ENCODE results near the gene CMIP.

Gene CMIP

GRCh38 chr16:81499576-81500380 is 55.2 kb downstream of the CMIP start:
- Histone ChIP-seq H3K4me3 (ENCODE audit: low read depth, low read length) (no peak overlapping the region), H3K79me2 (ENCODE audit: control insufficient read depth, insufficient read depth, low read length, unreplicated experiment) (peaks cover 3% of the 10 kb centered on the region), H3K36me3 (ENCODE audit: insufficient read depth, low read length) (no peaks in the 10 kb centered on the region), H3K27me3 (ENCODE audit: insufficient read depth, low read length) (no peaks in the 10 kb centered on the region), H2AFZ (ENCODE audit: low read length, unreplicated experiment) (no peak overlapping the region), H3K27ac (ENCODE audit: low read depth, low read length) (no peak overlapping the region), H3K4me1 (ENCODE audit: control insufficient read depth, insufficient read depth, low read length, unreplicated experiment) (no peaks in the 10 kb centered on the region)

- Histone ChIP-seq H3K79me2 (ENCODE audit: control insufficient read depth, insufficient read depth, low read length, unreplicated experiment) (peaks cover 3% of the 10 kb centered on the region), H3K27ac (ENCODE audit: low read depth, low read length) (no peak overlapping the region), H3K27me3 (ENCODE audit: insufficient read depth, low read length) (no peaks in the 10 kb centered on the region), H3K36me3 (ENCODE audit: insufficient read depth, low read length) (no peaks in the 10 kb centered on the region), H3K4me1 (ENCODE audit: control insufficient read depth, insufficient read depth, low read length, unreplicated experiment) (no peaks in the 10 kb centered on the region), H3K4me3 (ENCODE audit: low read depth, low read length) (no peak overlapping the region), H2AFZ (ENCODE audit: low read length, unreplicated experiment) (no peak overlapping the region)
Measured at GRCh38 chr16:81500833-81501521, 56.4 kb downstream of the CMIP start.

GRCh38 chr16:81502396-81503070 is 57.9 kb downstream of the CMIP start:
- H3K27me3 ChIP-seq (ENCODE audit: insufficient read depth, low read length) = no peaks in the 10 kb centered on the region
- H3K4me3 ChIP-seq (ENCODE audit: low read depth, low read length) = no peak overlapping the region
- H3K36me3 ChIP-seq (ENCODE audit: insufficient read depth, low read length) = no peaks in the 10 kb centered on the region
- H3K4me1 ChIP-seq (ENCODE audit: control insufficient read depth, insufficient read depth, low read length, unreplicated experiment) = no peaks in the 10 kb centered on the region
- H3K27ac ChIP-seq (ENCODE audit: low read depth, low read length) = no peak overlapping the region
- no peak overlapping the region for H2AFZ ChIP-seq (ENCODE audit: low read length, unreplicated experiment)
- H3K79me2 ChIP-seq (ENCODE audit: control insufficient read depth, insufficient read depth, low read length, unreplicated experiment) = peaks cover 3% of the 10 kb centered on the region

- Histone ChIP-seq H3K27me3 (ENCODE audit: insufficient read depth, low read length) (no peaks in the 10 kb centered on the region), H2AFZ (ENCODE audit: low read length, unreplicated experiment) (no peak overlapping the region), H3K4me3 (ENCODE audit: low read depth, low read length) (no peak overlapping the region), H3K79me2 (ENCODE audit: control insufficient read depth, insufficient read depth, low read length, unreplicated experiment) (peaks cover 9% of the 10 kb centered on the region), H3K27ac (ENCODE audit: low read depth, low read length) (no peak overlapping the region), H3K36me3 (ENCODE audit: insufficient read depth, low read length) (no peaks in the 10 kb centered on the region), H3K4me1 (ENCODE audit: control insufficient read depth, insufficient read depth, low read length, unreplicated experiment) (no peaks in the 10 kb centered on the region)
Measured at GRCh38 chr16:81505011-81505661, 60.5 kb downstream of the CMIP start.

GRCh38 chr16:81509404-81509803 is 64.8 kb downstream of the CMIP start:
- H2AFZ ChIP-seq (ENCODE audit: low read length, unreplicated experiment) = no peak overlapping the region
- H3K27ac ChIP-seq (ENCODE audit: low read depth, low read length) = no peak overlapping the region
- peaks cover 13% of the 10 kb centered on the region for H3K4me1 ChIP-seq (ENCODE audit: control insufficient read depth, insufficient read depth, low read length, unreplicated experiment)
- peaks cover 7% of the 10 kb centered on the region for H3K79me2 ChIP-seq (ENCODE audit: control insufficient read depth, insufficient read depth, low read length, unreplicated experiment)
- H3K36me3 ChIP-seq (ENCODE audit: insufficient read depth, low read length) = peaks cover 3% of the 10 kb centered on the region; the same call in 1 of the 2 replicates
- H3K27me3 ChIP-seq (ENCODE audit: insufficient read depth, low read length) = no peaks in the 10 kb centered on the region
- no peak overlapping the region for H3K4me3 ChIP-seq (ENCODE audit: low read depth, low read length)

- no peak overlapping the region for H3K27ac ChIP-seq (ENCODE audit: low read depth, low read length)
- peaks cover 13% of the 10 kb centered on the region for H3K4me1 ChIP-seq (ENCODE audit: control insufficient read depth, insufficient read depth, low read length, unreplicated experiment)
- H3K27me3 ChIP-seq (ENCODE audit: insufficient read depth, low read length) = no peaks in the 10 kb centered on the region
- H3K36me3 ChIP-seq (ENCODE audit: insufficient read depth, low read length) = peaks cover 3% of the 10 kb centered on the region; the same call in 1 of the 2 replicates
- no peak overlapping the region for H3K4me3 ChIP-seq (ENCODE audit: low read depth, low read length)
- H2AFZ ChIP-seq (ENCODE audit: low read length, unreplicated experiment) = no peak overlapping the region
- H3K79me2 ChIP-seq (ENCODE audit: control insufficient read depth, insufficient read depth, low read length, unreplicated experiment) = peaks cover 7% of the 10 kb centered on the region
Measured at GRCh38 chr16:81510016-81510415, 65.4 kb downstream of the CMIP start.

GRCh38 chr16:81511371-81511770 is 66.8 kb downstream of the CMIP start:
- Histone ChIP-seq H3K27me3 (ENCODE audit: insufficient read depth, low read length) (no peaks in the 10 kb centered on the region), H3K36me3 (ENCODE audit: insufficient read depth, low read length) (peaks cover 3% of the 10 kb centered on the region; the same call in 1 of the 2 replicates), H3K4me1 (ENCODE audit: control insufficient read depth, insufficient read depth, low read length, unreplicated experiment) (peaks cover 13% of the 10 kb centered on the region), H3K4me3 (ENCODE audit: low read depth, low read length) (no peak overlapping the region), H3K79me2 (ENCODE audit: control insufficient read depth, insufficient read depth, low read length, unreplicated experiment) (peaks cover 7% of the 10 kb centered on the region), H2AFZ (ENCODE audit: low read length, unreplicated experiment) (no peak overlapping the region), H3K27ac (ENCODE audit: low read depth, low read length) (peak overlapping the region; percentile 12; the same call in 1 of the 2 replicates)

GRCh38 chr16:81513204-81514040 is 68.8 kb downstream of the CMIP start:
- peaks cover 13% of the 10 kb centered on the region for H3K4me1 ChIP-seq (ENCODE audit: control insufficient read depth, insufficient read depth, low read length, unreplicated experiment)

GRCh38 chr16:81514041-81514559 is 69.5 kb downstream of the CMIP start:
- no peak overlapping the region for H3K27ac ChIP-seq (ENCODE audit: low read depth, low read length)
- H3K36me3 ChIP-seq (ENCODE audit: insufficient read depth, low read length) = peaks cover 3% of the 10 kb centered on the region; the same call in 1 of the 2 replicates
- H3K27me3 ChIP-seq (ENCODE audit: insufficient read depth, low read length) = no peaks in the 10 kb centered on the region
- H3K4me3 ChIP-seq (ENCODE audit: low read depth, low read length) = no peak overlapping the region
- no peak overlapping the region for H2AFZ ChIP-seq (ENCODE audit: low read length, unreplicated experiment)
- peaks cover 13% of the 10 kb centered on the region for H3K4me1 ChIP-seq (ENCODE audit: control insufficient read depth, insufficient read depth, low read length, unreplicated experiment)
- peaks cover 6% of the 10 kb centered on the region for H3K79me2 ChIP-seq (ENCODE audit: control insufficient read depth, insufficient read depth, low read length, unreplicated experiment)

More at GRCh38 chr16:81513204-81514040, 68.8 kb downstream of the CMIP start:
- Histone ChIP-seq H3K4me3 (ENCODE audit: low read depth, low read length) (no peak overlapping the region), H2AFZ (ENCODE audit: low read length, unreplicated experiment) (no peak overlapping the region), H3K27ac (ENCODE audit: low read depth, low read length) (no peak overlapping the region), H3K79me2 (ENCODE audit: control insufficient read depth, insufficient read depth, low read length, unreplicated experiment) (peaks cover 7% of the 10 kb centered on the region), H3K27me3 (ENCODE audit: insufficient read depth, low read length) (no peaks in the 10 kb centered on the region), H3K36me3 (ENCODE audit: insufficient read depth, low read length) (peaks cover 3% of the 10 kb centered on the region; the same call in 1 of the 2 replicates)

All from ACC112 (cell line).